Stimulated activated CD8-positive, alpha-beta memory T cell treated with anti-CD3 and anti-CD28 coated beads, Interleukin-15, amount 100 ng/mL, for 48 hours (primary cell): ENCODE data around the gene AQP6.

ENCODE experiments used
- DNase-seq, 2 donors: peaks; one replicate each; pipeline ENCODE4 v3.0.0-alpha.2; 2020; ENCODE audit warnings: low read depth in 2 of 2

The AQP6 gene

GRCh38 chr12:49972641-49973360 lies at the start of gene AQP6:
AQP6 (plus strand) TSS chr12:49972947; CDS start chr12:49973174, 227 bp downstream.
- DNase-seq = no peak

- no peak for DNase-seq
Measured at GRCh38 chr12:49923035-49923644, 49.6 kb upstream of the AQP6 start.

- DNase-seq = no peak
Measured at GRCh38 chr12:49923880-49924556, 48.7 kb upstream of the AQP6 start.

- no peak for DNase-seq
Measured at GRCh38 chr12:49924628-49925246, 48.0 kb upstream of the AQP6 start.

- DNase-seq = no peak
Measured at GRCh38 chr12:49925433-49926204, 47.1 kb upstream of the AQP6 start.

- DNase-seq = no peak
Measured at GRCh38 chr12:49928471-49928870, 44.3 kb upstream of the AQP6 start.

GRCh38 chr12:49929581-49929980 lies 43.2 kb upstream of the AQP6 start:
- no peak for DNase-seq

GRCh38 chr12:49930515-49931288 lies 42.0 kb upstream of the AQP6 start:
- no peak for DNase-seq

- no peak for DNase-seq
Measured at GRCh38 chr12:49932023-49932422, 40.7 kb upstream of the AQP6 start.

GRCh38 chr12:49932533-49933130 lies 40.1 kb upstream of the AQP6 start:
- no peak for DNase-seq

- DNase-seq = no peak
Measured at GRCh38 chr12:49933796-49934195, 39.0 kb upstream of the AQP6 start.

- DNase-seq = no peak
Measured at GRCh38 chr12:49934505-49934904, 38.2 kb upstream of the AQP6 start.

GRCh38 chr12:49936925-49937324 lies 35.8 kb upstream of the AQP6 start:
- DNase-seq = no peak

- no peak for DNase-seq
Measured at GRCh38 chr12:49937639-49938300, 35.0 kb upstream of the AQP6 start.

GRCh38 chr12:49939307-49939706 lies 33.4 kb upstream of the AQP6 start:
- DNase-seq = no peak

- DNase-seq = no peak
Measured at GRCh38 chr12:49939707-49940106, 33.0 kb upstream of the AQP6 start.

- DNase-seq = no peak
Measured at GRCh38 chr12:49941556-49942511, 30.9 kb upstream of the AQP6 start.

GRCh38 chr12:49942512-49942893 lies 30.2 kb upstream of the AQP6 start:
- no peak for DNase-seq
